GM12878 (cell line): ENCODE results near the gene PAK3. TPM values are rescaled to one million over a fixed set of nuclear protein-coding genes. Genes with fewer than 3 reads are reported as not detected.

Source experiments
- ATAC-seq: fragments of 200-7000 bp; cut with Tn5 transposase; 3 replicates; pipeline ENCODE4 v1.9.1; 2020; ENCODE audit warnings: mild to moderate bottlenecking, moderate library complexity
- BruUV-seq: library from RNA; stranded (reverse); fragments of 400-500 nt; replicated peaks from 2 replicates; lab custom pipeline; 2021; lab: Mats Ljungman, UMichigan
- CTCF ChIA-PET: fragments of 300-600 bp; sonication (Branson Sonifier 250); formaldehyde crosslinking; extraction: SDS; loops from one replicate; lab custom pipeline; 2021; ENCODE audit warnings: inconsistent platforms; lab: Yijun Ruan, JAX
- POLR2A ChIA-PET: fragments of 350-600 bp; formaldehyde crosslinking; extraction: SDS; loops from one replicate; lab custom pipeline; 2021; ENCODE audit warnings: inconsistent platforms; lab: Charles Lee
- RAD21 ChIA-PET: fragments of 300-600 bp; sonication (Branson Sonifier 250); formaldehyde crosslinking; loops from one replicate; lab custom pipeline; 2023; ENCODE audit warnings: antibody characterized with exemption; ENCODE audit not compliant: unreplicated experiment; lab: Charles Lee
- SMC1A ChIA-PET: fragments of 300-600 bp; sonication (Branson Sonifier 250); formaldehyde crosslinking; loops from one replicate; lab custom pipeline; 2023; ENCODE audit not compliant: unreplicated experiment, uncharacterized antibody; lab: Charles Lee
- DNase-seq: peaks from one replicate; pipeline ENCODE4 v3.0.0-alpha.2; 2011; ENCODE audit warnings: low read depth, low spot score
- FAIRE-seq: peaks from 3 replicates; lab custom pipeline; 2011; peaks lifted over from hg19 to GRCh38; lab: Jason Lieb, UNC
- H2AFZ ChIP-seq: 2 replicates; pipeline ENCODE4 v1.6.0; 2011; ENCODE audit warnings: low read depth, low read length, control low read depth; ENCODE audit not compliant: control insufficient read depth
- H3K27ac ChIP-seq: 2 replicates; pipeline ENCODE4 v1.5.1; 2011; ENCODE audit warnings: control low read depth; ENCODE audit not compliant: control insufficient read depth, insufficient read depth
- H3K27me3 ChIP-seq, 2 experiments: replicated peaks in 1 of 2; 2 replicates each; pipeline versions ENCODE4 v1.6.0 to v1.6.1; 2011; ENCODE audit warnings: low read length in 1 of 2; ENCODE audit not compliant: control insufficient read depth in 2 of 2, insufficient read depth in 2 of 2
- H3K36me3 ChIP-seq, 2 experiments: 2 replicates each; pipeline ENCODE4 v1.5.1; 2011; ENCODE audit warnings: low read length in 1 of 2; ENCODE audit not compliant: control insufficient read depth in 2 of 2, insufficient read depth in 2 of 2
- H3K4me1 ChIP-seq: 2 replicates; pipeline ENCODE4 v1.6.1; 2011; ENCODE audit warnings: mild to moderate bottlenecking, low read length, moderate library complexity, mixed read lengths; ENCODE audit not compliant: control insufficient read depth, insufficient read depth
- H3K4me2 ChIP-seq: 2 replicates; pipeline ENCODE4 v1.6.0; 2011; ENCODE audit warnings: control low read depth; ENCODE audit not compliant: control insufficient read depth, insufficient read depth
- H3K4me3 ChIP-seq: fragments of 200-600 bp; sonication (generic); 2 replicates; pipeline ENCODE4 v1.5.1; 2016
- H3K79me2 ChIP-seq: 2 replicates; pipeline ENCODE4 v1.6.0; 2011; ENCODE audit warnings: low read length; ENCODE audit not compliant: control insufficient read depth, insufficient read depth
- H3K9ac ChIP-seq: 2 replicates; pipeline ENCODE4 v1.8.0; 2011; ENCODE audit warnings: low read length, control low read depth, mixed read lengths; ENCODE audit not compliant: control insufficient read depth, insufficient read depth
- H3K9me3 ChIP-seq: replicated peaks from 3 replicates; pipeline ENCODE4 v1.5.1; 2011; ENCODE audit warnings: mild to moderate bottlenecking, low read length; ENCODE audit not compliant: control insufficient read depth, insufficient read depth
- H4K20me1 ChIP-seq: 2 replicates; pipeline ENCODE4 v1.6.0; 2011; ENCODE audit not compliant: control insufficient read depth, insufficient read depth
- ATF2 ChIP-seq: IDR thresholded peaks from 2 replicates; pipeline ENCODE4 v1.6.1; 2012; ENCODE audit warnings: low read length, inconsistent platforms
- BCLAF1 ChIP-seq: fragments of 450-650 bp; IDR thresholded peaks from 2 replicates; pipeline ENCODE4 v1.6.1; 2017; ENCODE audit warnings: antibody characterized with exemption, mild to moderate bottlenecking, moderate library complexity
- BMI1 ChIP-seq: fragments of 450-650 bp; IDR thresholded peaks from 2 replicates; pipeline ENCODE4 v1.6.1; 2016; ENCODE audit warnings: mild to moderate bottlenecking, moderate library complexity, borderline replicate concordance
- DPF2 ChIP-seq: fragments of 450-650 bp; IDR thresholded peaks from 2 replicates; pipeline ENCODE4 v1.6.1; 2017; ENCODE audit warnings: mild to moderate bottlenecking
- EGR1 ChIP-seq, 2 experiments: IDR thresholded peaks; 1 replicate in 1 of 2; 2 replicates in 1 of 2; pipeline ENCODE4 v1.6.1; 2011 to 2012; ENCODE audit warnings: low read depth in 2 of 2, low read length in 2 of 2, borderline replicate concordance in 1 of 2, mild to moderate bottlenecking in 1 of 2, moderate library complexity in 1 of 2
- FOXK2 ChIP-seq: fragments of 450-650 bp; IDR thresholded peaks from 2 replicates; pipeline ENCODE4 v1.6.1; 2017; ENCODE audit warnings: mild to moderate bottlenecking, moderate library complexity
- IKZF1 ChIP-seq: fragments of 450-650 bp; conservative IDR thresholded peaks from 2 replicates; pipeline ENCODE4 v1.6.1; 2017; ENCODE audit warnings: antibody characterized with exemption, mild to moderate bottlenecking
- JUNB ChIP-seq: IDR thresholded peaks from 2 replicates; pipeline ENCODE4 v1.6.1; 2016; ENCODE audit warnings: antibody characterized with exemption, mild to moderate bottlenecking
- JUND ChIP-seq: IDR thresholded peaks from 2 replicates; pipeline ENCODE4 v1.6.1; 2012; ENCODE audit warnings: low read depth, mild to moderate bottlenecking, low read length, improper control_type of control experiment, moderate library complexity
- NFYA ChIP-seq: IDR thresholded peaks from 2 replicates; pipeline ENCODE4 v1.6.1; 2011; ENCODE audit warnings: low read depth, mild to moderate bottlenecking, low read length, improper control_type of control experiment, borderline replicate concordance
- PAX8 ChIP-seq: fragments of 450-650 bp; IDR thresholded peaks from 2 replicates; pipeline ENCODE4 v1.6.1; 2017; ENCODE audit warnings: mild to moderate bottlenecking, moderate library complexity
- RB1 ChIP-seq: fragments of 450-650 bp; formaldehyde crosslinking; IDR thresholded peaks from 2 replicates; pipeline ENCODE4 v1.6.1; 2017; ENCODE audit warnings: mild to moderate bottlenecking, borderline replicate concordance
- RCOR1 ChIP-seq: conservative IDR thresholded peaks from 2 replicates; pipeline ENCODE4 v1.6.1; 2012; ENCODE audit warnings: low read depth, low read length, improper control_type of control experiment
- RFX5 ChIP-seq: IDR thresholded peaks from 2 replicates; pipeline ENCODE4 v1.6.1; 2011; ENCODE audit warnings: low read depth, low read length, improper control_type of control experiment
- WGBS: methylation state at CpG from one replicate; pipeline ENCODE4 v1.1.6; 2016; ENCODE audit warnings: low lambda C conversion rate; ENCODE audit not compliant: insufficient replicate concordance, insufficient coverage; ENCODE audit errors: missing lambda C conversion rate; 5-methylcytosine and 5-hydroxymethylcytosine counted together
- in situ Hi-C: fragments of 300-500 bp; cut with MboI; formaldehyde crosslinking; loops from 9 replicates; pipeline ENCODE4 v1.14.3; 2018; ENCODE audit warnings: mixed read lengths
- intact Hi-C: fragments of 100-400 bp; cut with micrococcal nuclease; formaldehyde crosslinking; loops from one replicate; pipeline ENCODE4 v1.14.2; 2022; ENCODE audit not compliant: unreplicated experiment
- polyA plus RNA-seq, 11 experiments: library from polyadenylated mRNA; depleted of rRNA in 4 of 11; unstranded in 6 of 11; stranded (reverse) in 5 of 11; fragments of >200 nt; fragmentation: Nextera tagmentation in 4 of 11; fragmentation: Illumina TruSeq in 1 of 11; extraction: Ambion mirVana in 4 of 11; extraction: Trizol in 1 of 11; gene quantifications; 1 replicate in 1 of 11; 2 replicates in 10 of 11; pipeline versions ENCODE4 v1.2.1 to v1.2.3, GENCODE V29; 2011 to 2016; ENCODE audit warnings: inconsistent platforms in 2 of 11, missing spikeins in 2 of 11, low read depth in 1 of 11
- total RNA-seq, 4 experiments: library from RNA; depleted of rRNA in 3 of 4; stranded (reverse); fragments of >200 nt in 3 of 4; fragmentation: Illumina TruSeq in 1 of 4; extraction: Trizol in 1 of 4; gene quantifications; 2 replicates each; pipeline versions ENCODE4 v1.2.1 to v1.2.3, GENCODE V29; 2013 to 2021
- TF ChIP-seq, protein P1 (sequence below): fragments of 450-650 bp; formaldehyde crosslinking; IDR thresholded peaks from 2 replicates; pipeline ENCODE4 v1.4.0; 2020; ENCODE audit warnings: mild to moderate bottlenecking, moderate library complexity

The PAK3 gene
- total and polyA plus RNA-seq, 10 of the 15 experiments (the other 5 are each of a cell fraction or from before 2014, with no cell fraction given): 0.02 to 0.10 (median 0.04) TPM; not detected in 6

DNA sequence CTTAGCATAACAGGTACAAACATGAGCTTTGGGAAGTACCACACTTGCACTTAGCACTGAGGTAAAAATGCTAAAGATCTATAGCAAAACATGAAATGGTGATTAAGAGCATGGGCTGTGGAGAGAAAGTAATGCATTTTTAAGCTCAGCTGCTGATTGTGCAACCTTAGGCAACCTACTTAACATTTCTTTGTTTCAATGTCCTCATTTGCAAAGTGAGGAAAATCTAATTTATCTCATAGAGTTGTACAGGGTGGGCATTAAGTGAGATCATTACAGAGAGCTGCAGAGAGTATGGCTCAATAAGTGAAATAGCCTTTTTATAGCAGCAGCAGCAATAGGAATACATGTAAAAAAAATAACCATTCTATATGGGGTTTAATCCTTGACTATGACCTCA, 87.0 kb downstream of the PAK3 start (continued):
- TF ChIP-seq ATF2 (no peak), BCLAF1 (no peak), JUND (no peak), PAX8 (no peak), RB1 (no peak), EGR1 (IDR thresholded peaks at IDR 0.05; ENCODE audit: borderline replicate concordance in 1 of 2, low read depth in 2 of 2, low read length in 2 of 2) (no peak)

- SMC1A ChIA-PET: interaction anchor here (1.1 kb wide), 1 partner anchor 11 kb away, joined by 3 read pairs; no protein-coding TSS in a partner anchor
- BruUV-seq: no TSS peak
- FAIRE-seq: no peak
Measured at GRCh38 chrX:111191598-111191997, 95.6 kb downstream of the PAK3 start.

More at GRCh38 chrX:111191598-111191997, 95.6 kb downstream of the PAK3 start:
- Histone ChIP-seq H3K27me3 (no peaks in the 10 kb centered on the region; a peak in 1 of 4 replicates), H3K27ac (no peak overlapping the region), H3K9me3 (no peaks in the 10 kb centered on the region), H2AFZ (no peak overlapping the region), H3K9ac (no peak overlapping the region), H3K4me1 (no peaks in the 10 kb centered on the region), H3K4me2 (no peak overlapping the region), H3K36me3 (no peaks in the 10 kb centered on the region), H4K20me1 (no peaks in the 10 kb centered on the region), H3K79me2 (no peaks in the 10 kb centered on the region), H3K4me3 (no peak overlapping the region)
- TF ChIP-seq DPF2 (no peak), RFX5 (no peak), IKZF1 (no peak), NFYA (no peak), FOXK2 (no peak), JUNB (no peak), RCOR1 (no peak), BMI1 (no peak)
- TF ChIP-seq, protein P1, sequence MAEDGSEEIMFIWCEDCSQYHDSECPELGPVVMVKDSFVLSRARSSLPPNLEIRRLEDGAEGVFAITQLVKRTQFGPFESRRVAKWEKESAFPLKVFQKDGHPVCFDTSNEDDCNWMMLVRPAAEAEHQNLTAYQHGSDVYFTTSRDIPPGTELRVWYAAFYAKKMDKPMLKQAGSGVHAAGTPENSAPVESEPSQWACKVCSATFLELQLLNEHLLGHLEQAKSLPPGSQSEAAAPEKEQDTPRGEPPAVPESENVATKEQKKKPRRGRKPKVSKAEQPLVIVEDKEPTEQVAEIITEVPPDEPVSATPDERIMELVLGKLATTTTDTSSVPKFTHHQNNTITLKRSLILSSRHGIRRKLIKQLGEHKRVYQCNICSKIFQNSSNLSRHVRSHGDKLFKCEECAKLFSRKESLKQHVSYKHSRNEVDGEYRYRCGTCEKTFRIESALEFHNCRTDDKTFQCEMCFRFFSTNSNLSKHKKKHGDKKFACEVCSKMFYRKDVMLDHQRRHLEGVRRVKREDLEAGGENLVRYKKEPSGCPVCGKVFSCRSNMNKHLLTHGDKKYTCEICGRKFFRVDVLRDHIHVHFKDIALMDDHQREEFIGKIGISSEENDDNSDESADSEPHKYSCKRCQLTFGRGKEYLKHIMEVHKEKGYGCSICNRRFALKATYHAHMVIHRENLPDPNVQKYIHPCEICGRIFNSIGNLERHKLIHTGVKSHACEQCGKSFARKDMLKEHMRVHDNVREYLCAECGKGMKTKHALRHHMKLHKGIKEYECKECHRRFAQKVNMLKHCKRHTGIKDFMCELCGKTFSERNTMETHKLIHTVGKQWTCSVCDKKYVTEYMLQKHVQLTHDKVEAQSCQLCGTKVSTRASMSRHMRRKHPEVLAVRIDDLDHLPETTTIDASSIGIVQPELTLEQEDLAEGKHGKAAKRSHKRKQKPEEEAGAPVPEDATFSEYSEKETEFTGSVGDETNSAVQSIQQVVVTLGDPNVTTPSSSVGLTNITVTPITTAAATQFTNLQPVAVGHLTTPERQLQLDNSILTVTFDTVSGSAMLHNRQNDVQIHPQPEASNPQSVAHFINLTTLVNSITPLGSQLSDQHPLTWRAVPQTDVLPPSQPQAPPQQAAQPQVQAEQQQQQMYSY (CRISPR knock-in tag): no peak
- in situ Hi-C loops (no loop called here), intact Hi-C loops (no loop called here)
- WGBS: 0% methylated on average over 2 of the region's 2 CpGs
- CTCF ChIA-PET: interaction anchor here (1.1 kb wide), 1 partner anchor 28 kb away, joined by 3 read pairs; no protein-coding TSS in a partner anchor
- DNase-seq: no peak
- no peak for ATAC-seq
- POLR2A ChIA-PET: no interaction called here
- RAD21 ChIA-PET: no interaction called here
